ENCODE measurements around the gene SIGLEC14. TPM values are rescaled to one million over a fixed set of nuclear protein-coding genes. Genes with fewer than 3 reads are reported as not detected.
A peak's percentile ranks its signal among the peaks of the same experiment; 100 is the strongest.

The SIGLEC14 gene
- total and polyA plus RNA-seq, 7 experiments from 2014 or later = 0.08 to 43.8 (median 1.2) TPM; not detected in 2

DNA sequence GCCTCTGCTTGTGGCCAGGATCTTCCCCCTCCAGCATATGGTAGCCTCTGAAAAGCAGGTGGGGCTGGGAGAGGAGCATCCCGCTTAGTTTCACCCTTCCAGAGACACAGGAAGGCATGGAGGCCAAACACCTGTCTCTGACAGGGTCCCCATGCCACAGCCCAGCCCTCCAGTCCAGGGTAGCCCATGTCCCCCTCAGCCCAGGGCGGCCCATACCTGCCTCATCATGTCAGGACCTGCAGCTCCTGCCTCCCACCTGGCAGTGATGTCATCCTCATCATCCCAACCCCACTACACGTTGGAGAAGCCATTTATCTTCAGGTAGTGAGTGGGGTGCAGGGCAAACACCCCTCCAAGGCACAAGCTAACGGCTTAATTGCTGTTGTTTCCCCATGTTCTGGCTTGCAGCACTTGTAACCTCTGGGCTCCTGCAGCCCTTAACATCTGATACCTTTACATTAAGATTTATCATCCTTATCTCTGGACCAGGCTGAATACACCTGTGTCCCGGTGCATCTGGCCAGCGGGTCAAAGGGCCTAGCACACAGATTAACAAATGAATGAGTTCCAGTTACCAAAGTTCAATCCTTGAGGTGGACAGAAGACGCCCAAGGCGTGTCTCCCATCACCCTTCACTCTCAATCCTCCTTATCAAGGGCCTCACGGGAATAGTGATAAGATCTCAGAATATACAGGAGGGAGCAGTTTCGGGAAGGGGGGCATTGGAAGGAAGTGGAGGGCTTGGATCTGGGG is 53.3 kb downstream of the SIGLEC14 start:
- Histone ChIP-seq H3K27me3 (ENCODE audit: control insufficient read depth in 2 of 2, insufficient read depth in 2 of 2, low read length in 2 of 2) (no peaks in the 10 kb centered on the region), H3K4me1 (ENCODE audit: control insufficient read depth in 2 of 2, insufficient read depth in 2 of 2, low read length in 2 of 2) (peaks cover 6 to 17% of the 10 kb centered on the region in 2 donors), H3K27ac (ENCODE audit: low read depth, low read length) (peak overlapping the region; percentile 66), H3K36me3 (ENCODE audit: control insufficient read depth in 2 of 3, insufficient read depth in 3 of 3, low read length in 3 of 3) (no peaks in the 10 kb centered on the region), H3K4me3 (ENCODE audit: low read length) (peak overlapping the region; percentile 88), H3K9me3 (ENCODE audit: control insufficient read depth in 2 of 3, low read length in 3 of 3) (peaks cover 0 to 3% (median under 1%) of the 10 kb centered on the region in 3 experiments)
- H3K9me3 Mint-ChIP-seq = peaks cover 7 to 38% (median 12%) of the 10 kb centered on the region in 11 donors
- peaks cover 0 to 20% (median 14%) of the 10 kb centered on the region in 5 donors for H3K27me3 Mint-ChIP-seq
- ATAC-seq (no peak), DNase-seq (no peak)
- ChIA-PET POLR2A (interaction anchor here (1.9 kb wide), 1 partner anchor 111 kb away, joined by 5 read pairs; no protein-coding TSS in a partner anchor), CTCF (interaction anchor here (0.6 kb wide), 1 partner anchor 193 kb away, joined by 3 read pairs; no protein-coding TSS in a partner anchor)
- peaks cover 10 to 40% (median 24%) of the 10 kb centered on the region in 5 donors for H3K36me3 Mint-ChIP-seq
- peaks cover 19 to 37% (median 24%) of the 10 kb centered on the region in 7 donors for H3K4me1 Mint-ChIP-seq
- H3K27ac Mint-ChIP-seq = peak overlapping the region in 7 of 9 donors; percentile 75 to 97 (median 78)
- H3K4me3 Mint-ChIP-seq = peak overlapping the region; percentile 88 to 99 (median 96)
- intact Hi-C loops (cut with micrococcal nuclease) = loop anchor here (5.0 kb wide), 2 partner anchors 94 to 109 kb away; no protein-coding TSS in a partner anchor

Small RNA genes lying within 50 kb of the gene (microRNA-seq; reads per million reads assigned to microRNA genes)
- 1,386 reads per million, percentile 85 among the genes with 10 or more reads in this experiment for gene MIR125A (ENCODE audit: borderline microRNAs expressed)
- 108 reads per million, percentile 54 among the genes with 10 or more reads in this experiment for gene MIR99B (ENCODE audit: borderline microRNAs expressed)
- gene MIRLET7E (ENCODE audit: borderline microRNAs expressed) = 174 reads per million, percentile 61 among the genes with 10 or more reads in this experiment

Other genes with a start within 250 kb of the SIGLEC14 start
- 10 to 100 TPM in 1 of 5 experiments, 1 to 10 TPM in 1, under 1 TPM in 3; 0.16 to 36.5 (median 0.65) TPM for gene SIGLEC10, start 229.2 kb downstream of the SIGLEC14 start, total RNA-seq
- gene SIGLEC10, start 229.2 kb downstream of the SIGLEC14 start, polyA plus RNA-seq = under 1 TPM; 0.06 to 0.07 TPM
- not detected for gene SIGLEC8, start 188.4 kb downstream of the SIGLEC14 start, total RNA-seq
- not detected for gene SIGLEC8, start 188.4 kb downstream of the SIGLEC14 start, polyA plus RNA-seq
- not detected for gene CEACAM18, start 168.3 kb downstream of the SIGLEC14 start, total RNA-seq
- gene CEACAM18, start 168.3 kb downstream of the SIGLEC14 start, polyA plus RNA-seq = not detected
- gene SIGLEC12, start 145.0 kb downstream of the SIGLEC14 start, total RNA-seq = under 1 TPM in 3 of 5 experiments, not detected in 2; 0.21 to 0.29 (median 0.27) TPM
- gene SIGLEC12, start 145.0 kb downstream of the SIGLEC14 start, polyA plus RNA-seq = under 1 TPM in 1 of 2 donors, not detected in 1; 0.09 TPM
- 1 to 10 TPM in 1 of 5 experiments, under 1 TPM in 4; 0.46 to 2.5 (median 0.64) TPM for gene SIGLEC6, start 115.2 kb downstream of the SIGLEC14 start, total RNA-seq
- gene SIGLEC6, start 115.2 kb downstream of the SIGLEC14 start, polyA plus RNA-seq = not detected
- gene ZNF175, start 75.5 kb downstream of the SIGLEC14 start, total RNA-seq = 10 to 100 TPM in 3 of 5 experiments, 1 to 10 TPM in 2; 6.8 to 19.1 (median 10.2) TPM
- 1 to 10 TPM; 2.6 to 4.8 TPM for gene ZNF175, start 75.5 kb downstream of the SIGLEC14 start, polyA plus RNA-seq
- 1 to 10 TPM in 1 of 5 experiments, under 1 TPM in 1, not detected in 3; 0.24 to 2.4 TPM for gene SIGLEC5, start 16.4 kb downstream of the SIGLEC14 start, total RNA-seq
- gene SIGLEC5, start 16.4 kb downstream of the SIGLEC14 start, polyA plus RNA-seq = not detected
- 10 to 100 TPM in 1 of 5 experiments, 1 to 10 TPM in 4; 7.2 to 11.5 (median 8.0) TPM for gene SPACA6, start 46.5 kb upstream of the SIGLEC14 start, total RNA-seq
- gene SPACA6, start 46.5 kb upstream of the SIGLEC14 start, polyA plus RNA-seq = 1 to 10 TPM; 2.0 to 4.9 TPM
- gene HAS1, start 77.2 kb upstream of the SIGLEC14 start, total RNA-seq = not detected
- gene HAS1, start 77.2 kb upstream of the SIGLEC14 start, polyA plus RNA-seq = under 1 TPM; 0.11 to 0.90 TPM
- gene FPR1, start 105.1 kb upstream of the SIGLEC14 start, total RNA-seq = 10 to 100 TPM in 1 of 5 experiments, 1 to 10 TPM in 1, under 1 TPM in 2, not detected in 1; 0.38 to 68.2 (median 3.4) TPM
- under 1 TPM; 0.24 to 0.30 TPM for gene FPR1, start 105.1 kb upstream of the SIGLEC14 start, polyA plus RNA-seq
- 1 to 10 TPM in 1 of 5 experiments, under 1 TPM in 1, not detected in 3; 0.16 to 7.9 TPM for gene FPR2, start 114.4 kb upstream of the SIGLEC14 start, total RNA-seq
- not detected for gene FPR2, start 114.4 kb upstream of the SIGLEC14 start, polyA plus RNA-seq
- gene FPR3, start 148.3 kb upstream of the SIGLEC14 start, total RNA-seq = 1 to 10 TPM in 2 of 5 experiments, under 1 TPM in 2, not detected in 1; 0.13 to 5.1 (median 3.0) TPM
- not detected for gene FPR3, start 148.3 kb upstream of the SIGLEC14 start, polyA plus RNA-seq
- 10 to 100 TPM in 3 of 5 experiments, 1 to 10 TPM in 2; 7.7 to 28.5 (median 13.3) TPM for gene ZNF577, start 241.1 kb upstream of the SIGLEC14 start, total RNA-seq
- gene ZNF577, start 241.1 kb upstream of the SIGLEC14 start, polyA plus RNA-seq = 1 to 10 TPM; 3.7 to 6.5 TPM

All from naive thymus-derived CD4-positive, alpha-beta T cell (primary cell).